K562 treated with DMSO at 1 percent for 4 hours (cell line): ENCODE data around the gene VAMP1. TPM values are rescaled to one million over a fixed set of nuclear protein-coding genes. Genes with fewer than 3 reads are reported as not detected.

Experiments used
- total RNA-seq: library from RNA; unstranded; fragments of 300-600 nt; gene quantifications from 2 replicates; pipeline ENCODE4 v1.2.3, GENCODE V29; 2022; ENCODE audit not compliant: insufficient read depth

The VAMP1 gene, protein sequence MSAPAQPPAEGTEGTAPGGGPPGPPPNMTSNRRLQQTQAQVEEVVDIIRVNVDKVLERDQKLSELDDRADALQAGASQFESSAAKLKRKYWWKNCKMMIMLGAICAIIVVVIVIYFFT
- 7.0 and 7.9 TPM in 2 replicates for total RNA-seq

DNA sequence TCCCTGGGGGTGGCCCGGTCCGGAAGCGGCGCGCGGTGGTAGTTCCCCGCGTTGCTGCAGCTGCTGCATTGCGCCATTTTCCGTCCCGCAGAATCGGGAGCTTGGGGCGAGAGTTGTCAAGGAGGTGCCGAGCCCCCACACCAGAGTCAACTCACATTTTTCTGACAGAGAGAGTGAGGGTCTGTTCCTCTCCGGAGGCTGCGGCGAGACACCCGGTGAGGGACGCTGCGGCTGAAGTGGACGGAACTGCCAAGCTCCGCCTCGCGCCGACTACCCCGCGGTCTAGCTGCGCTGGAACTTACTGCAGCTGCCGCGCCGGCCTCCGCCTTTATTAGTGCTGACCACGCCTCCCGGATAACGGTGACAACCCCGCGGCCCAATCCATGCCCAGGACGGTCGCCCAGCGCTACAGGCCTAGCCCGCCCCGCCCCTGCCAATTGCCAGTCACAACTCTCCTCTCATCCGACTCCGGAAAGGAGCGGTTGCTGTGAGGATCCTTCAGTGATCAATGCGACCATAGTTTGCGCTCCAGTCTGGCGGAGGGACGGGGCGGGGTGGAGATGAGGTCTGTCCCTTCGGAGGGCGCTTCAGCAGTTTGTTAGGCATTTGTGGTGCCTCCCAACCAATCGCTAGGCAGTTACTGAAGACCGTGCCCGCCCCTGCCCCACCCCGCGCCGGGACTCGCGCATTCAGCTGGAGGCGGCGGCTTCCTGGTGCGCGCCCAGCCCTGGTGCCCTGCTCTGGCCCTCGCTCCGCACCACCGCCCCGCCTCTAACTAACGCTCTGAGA lies at the start of gene VAMP1:
Gene VAMP1, minus strand, starts transcription at position 303 of the 789 bp plus-strand sequence. Its CDS starts 146 bp downstream, at position 157.

DNA sequence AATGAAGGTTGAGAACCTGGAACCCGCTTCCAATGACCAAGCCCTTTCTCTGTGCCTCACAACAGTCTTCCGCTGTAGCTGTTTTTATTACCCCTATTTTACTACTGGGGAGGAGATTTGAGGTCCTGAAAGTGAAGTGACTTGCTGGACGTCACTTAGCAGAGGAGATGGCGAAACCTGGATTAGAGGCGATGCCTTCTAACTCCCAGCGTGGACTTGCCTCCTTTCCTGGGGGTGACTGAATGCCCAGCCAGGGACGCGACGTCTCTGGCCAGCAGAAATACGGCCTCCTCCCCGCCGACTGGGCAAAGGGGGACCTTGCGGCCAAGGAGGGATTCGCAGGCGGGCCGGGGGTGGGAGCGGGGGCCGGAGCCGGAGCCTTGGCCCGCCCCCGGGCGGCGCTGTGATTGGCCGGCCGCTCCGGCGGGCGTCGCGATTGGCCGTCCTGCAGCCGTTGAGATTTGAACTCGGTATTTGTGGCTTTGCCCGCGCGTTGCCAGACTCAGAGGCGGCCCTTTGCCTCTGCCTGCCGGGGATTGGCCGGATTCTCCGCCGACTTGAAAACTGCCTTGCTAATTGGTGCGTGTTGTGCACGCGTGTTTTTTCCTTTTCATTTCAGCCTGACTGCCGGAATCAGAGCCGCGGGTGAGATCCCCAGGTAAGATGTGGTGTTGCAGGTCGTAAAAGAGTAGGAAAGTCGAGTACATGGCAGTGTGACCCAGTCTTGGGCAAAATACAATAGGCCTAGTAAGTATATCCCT lies 23.2 kb upstream of the VAMP1 start, which contains the start of gene NCAPD2:
Gene NCAPD2, plus strand, starts transcription at position 606 of the 761 bp plus-strand sequence. CDS start 997 bp downstream, outside the sequence.

DNA sequence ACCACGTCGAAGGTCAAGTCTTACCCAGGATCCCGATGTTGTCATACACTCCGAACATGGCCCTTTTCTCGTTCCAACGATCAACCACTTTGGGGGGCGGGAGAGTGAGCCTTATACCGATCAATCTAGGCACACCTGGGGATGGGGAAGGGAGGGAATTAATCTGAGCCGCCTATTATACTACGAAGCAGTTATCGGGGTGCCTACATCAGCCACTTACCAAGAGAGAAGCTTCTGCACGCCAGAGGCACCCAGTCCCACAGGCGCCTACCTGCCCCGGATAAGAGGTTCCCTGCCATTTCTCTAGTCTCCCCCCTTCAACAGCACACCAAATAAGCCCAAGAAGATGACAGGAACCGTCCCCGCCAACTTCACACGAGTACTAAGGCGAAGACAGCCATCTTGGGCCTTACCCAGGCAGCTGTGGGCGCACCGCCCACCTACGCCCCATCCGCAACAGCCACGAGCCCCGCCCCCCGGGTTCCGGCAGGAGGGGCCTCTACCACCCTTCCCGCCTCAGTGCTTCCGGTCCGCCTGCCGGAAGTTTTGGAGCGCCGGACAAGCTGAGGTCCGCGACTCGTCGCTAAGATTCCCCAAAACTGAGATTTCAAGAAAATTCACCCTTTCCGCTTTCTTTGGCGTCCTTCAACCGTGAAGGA lies 22.5 kb upstream of the VAMP1 start, which contains the start of gene MRPL51:
Gene MRPL51, minus strand, starts transcription at position 425 of the 659 bp plus-strand sequence. Its CDS starts 126 bp downstream, at position 299.

DNA sequence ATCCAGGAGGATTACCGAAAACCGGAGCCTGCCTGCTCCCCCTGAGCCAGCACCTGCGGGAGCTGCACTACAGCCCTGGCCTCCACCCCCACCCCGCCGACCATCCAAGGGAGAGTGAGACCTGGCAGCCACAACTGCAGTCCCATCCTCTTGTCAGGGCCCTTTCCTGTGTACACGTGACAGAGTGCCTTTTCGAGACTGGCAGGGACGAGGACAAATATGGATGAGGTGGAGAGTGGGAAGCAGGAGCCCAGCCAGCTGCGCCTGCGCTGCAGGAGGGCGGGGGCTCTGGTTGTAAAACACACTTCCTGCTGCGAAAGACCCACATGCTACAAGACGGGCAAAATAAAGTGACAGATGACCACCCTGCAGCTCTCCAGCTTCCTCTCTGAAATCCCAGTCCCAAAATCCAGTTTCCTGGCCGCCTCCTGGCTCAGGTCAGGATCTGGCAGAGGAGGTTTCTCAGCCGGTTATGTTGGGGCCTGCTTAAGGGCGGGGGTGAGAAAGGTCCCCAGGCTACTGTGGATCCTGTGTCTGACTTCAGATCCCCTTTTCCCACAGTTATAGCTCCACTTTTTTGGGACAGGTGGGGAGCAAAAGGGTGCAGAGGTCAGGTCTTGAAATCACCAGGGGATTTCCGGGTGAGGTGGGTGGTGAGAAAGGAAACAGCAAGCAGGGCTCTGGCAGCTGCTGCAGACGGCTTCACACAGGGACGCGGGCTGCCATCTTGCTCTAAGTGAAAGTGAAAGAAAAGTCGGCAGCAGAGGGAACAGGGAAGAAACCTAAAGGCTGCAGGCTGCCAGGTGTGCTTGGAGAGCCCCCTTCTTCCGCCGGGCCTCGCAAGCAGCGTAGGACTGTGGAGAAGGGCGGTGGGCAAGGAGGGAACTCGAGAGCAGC lies 18.9 kb downstream of the VAMP1 start, which contains the start of gene TAPBPL:
Gene TAPBPL, plus strand, starts transcription at position 695 of the 897 bp plus-strand sequence. CDS start 207 bp downstream, outside the sequence.

GRCh38 chr12:6444704-6445688 lies 25.5 kb downstream of the VAMP1 start, which contains the start of gene CD27:
Gene CD27 (plus strand): TSS chr12:6444955. CDS start chr12:6445096, 141 bp downstream.

Other genes starting within 250 kb of the VAMP1 start
- gene PLEKHG6, start 160.0 kb downstream of the VAMP1 start, total RNA-seq: not detected in 2 replicates
- 22.5 and 28.6 TPM in 2 replicates for gene TNFRSF1A, start 128.6 kb downstream of the VAMP1 start, total RNA-seq
- gene SCNN1A, start 95.1 kb downstream of the VAMP1 start, total RNA-seq: not detected in 2 replicates
- 55.5 and 80.1 TPM in 2 replicates for gene LTBR, start 86.5 kb downstream of the VAMP1 start, total RNA-seq
- not detected in 2 replicates for gene CD27, start 25.7 kb downstream of the VAMP1 start, total RNA-seq
- gene TAPBPL, start 18.6 kb downstream of the VAMP1 start, total RNA-seq: 4.2 and 6.5 TPM in 2 replicates
- 77.4 and 89.7 TPM in 2 replicates for gene MRPL51, start 22.6 kb upstream of the VAMP1 start, total RNA-seq
- gene NCAPD2, start 23.4 kb upstream of the VAMP1 start, total RNA-seq: 70.8 and 73.8 TPM in 2 replicates
- gene GAPDH, start 63.8 kb upstream of the VAMP1 start, total RNA-seq: 2,497 and 2,516 TPM in 2 replicates
- gene IFFO1, start 85.4 kb upstream of the VAMP1 start, total RNA-seq: 0.48 TPM in 1 of 2 replicates, not detected in the other
- gene NOP2, start 97.6 kb upstream of the VAMP1 start, total RNA-seq: 12.4 and 24.6 TPM in 2 replicates
- gene CHD4, start 136.7 kb upstream of the VAMP1 start, total RNA-seq: 215 and 222 TPM in 2 replicates
- 3.5 and 4.3 TPM in 2 replicates for gene LPAR5, start 165.3 kb upstream of the VAMP1 start, total RNA-seq
- gene ACRBP, start 176.8 kb upstream of the VAMP1 start, total RNA-seq: 6.0 and 7.1 TPM in 2 replicates
- 26.4 and 28.2 TPM in 2 replicates for gene ING4, start 192.4 kb upstream of the VAMP1 start, total RNA-seq
- gene ZNF384, start 218.7 kb upstream of the VAMP1 start, total RNA-seq: 25.5 and 32.4 TPM in 2 replicates
- gene PIANP, start 230.1 kb upstream of the VAMP1 start, total RNA-seq: not detected in 2 replicates